Osteoblast (primary cell): ENCODE measurements around the gene TCF12. TPM values are rescaled to one million over a fixed set of nuclear protein-coding genes. Genes with fewer than 3 reads are reported as not detected.

Experiments used
- DNase-seq: peaks from one replicate; pipeline ENCODE4 v3.0.0; 2011; ENCODE audit warnings: low spot score, mixed read lengths; ENCODE audit not compliant: insufficient read length; ENCODE audit errors: missing footprints
- H2AFZ ChIP-seq: 2 replicates; pipeline ENCODE4 v1.6.0; 2011; ENCODE audit warnings: mild to moderate bottlenecking, low read length
- H3K27ac ChIP-seq: 2 replicates; pipeline ENCODE4 v1.5.1; 2011; ENCODE audit warnings: mild to moderate bottlenecking, low read depth, low read length, moderate library complexity
- H3K27me3 ChIP-seq: 2 replicates; pipeline ENCODE4 v1.6.0; 2012; ENCODE audit warnings: mild to moderate bottlenecking, control low read depth, inconsistent platforms, low read length, moderate library complexity; ENCODE audit not compliant: insufficient read depth
- H3K36me3 ChIP-seq: 2 replicates; pipeline ENCODE4 v1.5.1; 2011; ENCODE audit warnings: mild to moderate bottlenecking, low read length, control low read depth, moderate library complexity; ENCODE audit not compliant: insufficient read depth
- H3K4me1 ChIP-seq: 2 replicates; pipeline ENCODE4 v1.5.1; 2011; ENCODE audit warnings: mild to moderate bottlenecking, low read length, control low read depth, moderate library complexity; ENCODE audit not compliant: insufficient read depth
- H3K4me2 ChIP-seq: 2 replicates; pipeline ENCODE4 v1.6.0; 2011; ENCODE audit warnings: mild to moderate bottlenecking, low read length; ENCODE audit not compliant: insufficient read depth
- H3K4me3 ChIP-seq: fragments of 200-600 bp; sonication (generic); 3 replicates; pipeline ENCODE4 v1.5.1; 2012; ENCODE audit warnings: mild to moderate bottlenecking, low read length, inconsistent platforms; ENCODE audit not compliant: insufficient read depth
- H3K79me2 ChIP-seq: 2 replicates; pipeline ENCODE4 v1.6.0; 2012; ENCODE audit warnings: mild to moderate bottlenecking, low read length, control low read depth, inconsistent platforms; ENCODE audit not compliant: insufficient read depth
- H3K9me3 ChIP-seq: 2 replicates; pipeline ENCODE4 v1.5.1; 2011; ENCODE audit warnings: low read depth, low read length, control low read depth
- H4K20me1 ChIP-seq: 2 replicates; pipeline ENCODE4 v1.6.0; 2012; ENCODE audit warnings: mild to moderate bottlenecking, low read length, control low read depth; ENCODE audit not compliant: insufficient read depth
- CTCF ChIP-seq: IDR thresholded peaks from 2 replicates; pipeline ENCODE4 v1.5.1; 2011; ENCODE audit warnings: mild to moderate bottlenecking, low read depth, low read length, moderate library complexity; ENCODE audit errors: extremely low read depth
- total RNA-seq: library from RNA; depleted of rRNA; stranded (reverse); fragments of >200 nt; gene quantifications from 2 replicates; pipeline ENCODE4 v1.2.3, GENCODE V29; 2012

TCF12 gene
- total RNA-seq, 1 donor = 86.5 TPM

GRCh38 chr15:56919031-56919608 lies 676 bp downstream of the TCF12 start:
- peaks cover 6% of the 10 kb centered on the region for H3K4me1 ChIP-seq
- peak overlapping the region; percentile 83 for H3K27ac ChIP-seq
- no peaks in the 10 kb centered on the region for H3K27me3 ChIP-seq
- H4K20me1 ChIP-seq = peaks cover 5% of the 10 kb centered on the region
- peaks cover 6% of the 10 kb centered on the region for H3K36me3 ChIP-seq
- no peak for TF ChIP-seq CTCF
- peak overlapping the region; percentile 80 for H2AFZ ChIP-seq
- H3K79me2 ChIP-seq = peaks cover 61% of the 10 kb centered on the region
- peak overlapping the region; percentile 89 for H3K4me3 ChIP-seq
- H3K9me3 ChIP-seq = no peaks in the 10 kb centered on the region
- peak overlapping the region; percentile 96 for H3K4me2 ChIP-seq
- DNase-seq = peak; percentile 95

- Histone ChIP-seq H3K4me2 (peak overlapping the region; percentile 96), H3K79me2 (peaks cover 67% of the 10 kb centered on the region)
Observed at GRCh38 chr15:56919609-56920366, 1.3 kb downstream of the TCF12 start.

GRCh38 chr15:56920367-56920627 lies 1.9 kb downstream of the TCF12 start:
- Histone ChIP-seq H3K4me2 (peak overlapping the region; percentile 96), H4K20me1 (peaks cover 5% of the 10 kb centered on the region), H3K27ac (peak overlapping the region; percentile 83), H3K4me1 (peaks cover 6% of the 10 kb centered on the region), H3K4me3 (peak overlapping the region; percentile 89), H2AFZ (no peak overlapping the region), H3K79me2 (peaks cover 71% of the 10 kb centered on the region), H3K27me3 (no peaks in the 10 kb centered on the region), H3K36me3 (peaks cover 6% of the 10 kb centered on the region), H3K9me3 (no peaks in the 10 kb centered on the region)
- no peak for TF ChIP-seq CTCF
- no peak for DNase-seq

More at GRCh38 chr15:56919609-56920366, 1.3 kb downstream of the TCF12 start:
- peaks cover 5% of the 10 kb centered on the region for H4K20me1 ChIP-seq
- H3K36me3 ChIP-seq = peaks cover 6% of the 10 kb centered on the region
- H3K4me1 ChIP-seq = peaks cover 6% of the 10 kb centered on the region
- TF ChIP-seq CTCF = no peak
- no peaks in the 10 kb centered on the region for H3K27me3 ChIP-seq
- peak; percentile 80 for DNase-seq
- H3K9me3 ChIP-seq = no peaks in the 10 kb centered on the region
- peak overlapping the region; percentile 83 for H3K27ac ChIP-seq
- peak overlapping the region; percentile 89 for H3K4me3 ChIP-seq
- H2AFZ ChIP-seq = peak overlapping the region; percentile 80

- Histone ChIP-seq H3K27me3 (no peaks in the 10 kb centered on the region), H3K27ac (no peak overlapping the region), H3K36me3 (peaks cover 6% of the 10 kb centered on the region), H3K4me3 (no peak overlapping the region), H3K9me3 (no peaks in the 10 kb centered on the region), H2AFZ (no peak overlapping the region), H3K79me2 (peaks cover 86% of the 10 kb centered on the region), H3K4me2 (no peak overlapping the region), H3K4me1 (peaks cover 4% of the 10 kb centered on the region), H4K20me1 (peaks cover 17% of the 10 kb centered on the region)
- DNase-seq = peak; percentile 15
- no peak for TF ChIP-seq CTCF
Observed at GRCh38 chr15:56923174-56923591, 4.7 kb downstream of the TCF12 start.
